GM12878 (cell line): ENCODE data around the gene SLTM. TPM values are rescaled to one million over a fixed set of nuclear protein-coding genes. Genes with fewer than 3 reads are reported as not detected.

ENCODE experiments used
- ATAC-seq: fragments of 200-7000 bp; cut with Tn5 transposase; 3 replicates; pipeline ENCODE4 v1.9.1; 2020; ENCODE audit warnings: mild to moderate bottlenecking, moderate library complexity
- BruUV-seq: library from RNA; stranded (reverse); fragments of 400-500 nt; replicated peaks from 2 replicates; lab custom pipeline; 2021; lab: Mats Ljungman, UMichigan
- CTCF ChIA-PET: fragments of 300-600 bp; sonication (Branson Sonifier 250); formaldehyde crosslinking; extraction: SDS; loops from one replicate; lab custom pipeline; 2021; ENCODE audit warnings: inconsistent platforms; lab: Yijun Ruan, JAX
- POLR2A ChIA-PET: fragments of 350-600 bp; formaldehyde crosslinking; extraction: SDS; loops from one replicate; lab custom pipeline; 2021; ENCODE audit warnings: inconsistent platforms; lab: Charles Lee
- RAD21 ChIA-PET: fragments of 300-600 bp; sonication (Branson Sonifier 250); formaldehyde crosslinking; loops from one replicate; lab custom pipeline; 2023; ENCODE audit warnings: antibody characterized with exemption; ENCODE audit not compliant: unreplicated experiment; lab: Charles Lee
- SMC1A ChIA-PET: fragments of 300-600 bp; sonication (Branson Sonifier 250); formaldehyde crosslinking; loops from one replicate; lab custom pipeline; 2023; ENCODE audit not compliant: unreplicated experiment, uncharacterized antibody; lab: Charles Lee
- DNase-seq: peaks from one replicate; pipeline ENCODE4 v3.0.0-alpha.2; 2011; ENCODE audit warnings: low read depth, low spot score
- FAIRE-seq: peaks from 3 replicates; lab custom pipeline; 2011; peaks lifted over from hg19 to GRCh38; lab: Jason Lieb, UNC
- H2AFZ ChIP-seq: 2 replicates; pipeline ENCODE4 v1.6.0; 2011; ENCODE audit warnings: low read depth, low read length, control low read depth; ENCODE audit not compliant: control insufficient read depth
- H3K27ac ChIP-seq: 2 replicates; pipeline ENCODE4 v1.5.1; 2011; ENCODE audit warnings: control low read depth; ENCODE audit not compliant: control insufficient read depth, insufficient read depth
- H3K27me3 ChIP-seq, 2 experiments: replicated peaks in 1 of 2; 2 replicates each; pipeline versions ENCODE4 v1.6.0 to v1.6.1; 2011; ENCODE audit warnings: low read length in 1 of 2; ENCODE audit not compliant: control insufficient read depth in 2 of 2, insufficient read depth in 2 of 2
- H3K36me3 ChIP-seq, 2 experiments: 2 replicates each; pipeline ENCODE4 v1.5.1; 2011; ENCODE audit warnings: low read length in 1 of 2; ENCODE audit not compliant: control insufficient read depth in 2 of 2, insufficient read depth in 2 of 2
- H3K4me1 ChIP-seq: 2 replicates; pipeline ENCODE4 v1.6.1; 2011; ENCODE audit warnings: mild to moderate bottlenecking, low read length, moderate library complexity, mixed read lengths; ENCODE audit not compliant: control insufficient read depth, insufficient read depth
- H3K4me2 ChIP-seq: 2 replicates; pipeline ENCODE4 v1.6.0; 2011; ENCODE audit warnings: control low read depth; ENCODE audit not compliant: control insufficient read depth, insufficient read depth
- H3K4me3 ChIP-seq: fragments of 200-600 bp; sonication (generic); 2 replicates; pipeline ENCODE4 v1.5.1; 2016
- H3K79me2 ChIP-seq: 2 replicates; pipeline ENCODE4 v1.6.0; 2011; ENCODE audit warnings: low read length; ENCODE audit not compliant: control insufficient read depth, insufficient read depth
- H3K9ac ChIP-seq: 2 replicates; pipeline ENCODE4 v1.8.0; 2011; ENCODE audit warnings: low read length, control low read depth, mixed read lengths; ENCODE audit not compliant: control insufficient read depth, insufficient read depth
- H3K9me3 ChIP-seq: replicated peaks from 3 replicates; pipeline ENCODE4 v1.5.1; 2011; ENCODE audit warnings: mild to moderate bottlenecking, low read length; ENCODE audit not compliant: control insufficient read depth, insufficient read depth
- H4K20me1 ChIP-seq: 2 replicates; pipeline ENCODE4 v1.6.0; 2011; ENCODE audit not compliant: control insufficient read depth, insufficient read depth
- BACH1 ChIP-seq: fragments of 450-650 bp; IDR thresholded peaks from 2 replicates; pipeline ENCODE4 v1.6.1; 2017; ENCODE audit warnings: mild to moderate bottlenecking, borderline replicate concordance
- EZH2 ChIP-seq: IDR thresholded peaks from 2 replicates; pipeline ENCODE4 v1.6.1; 2012; ENCODE audit warnings: low read depth, mild to moderate bottlenecking, control low read depth, inconsistent platforms, low read length, borderline replicate concordance; ENCODE audit not compliant: control insufficient read depth
- MAX ChIP-seq: IDR thresholded peaks from 2 replicates; pipeline ENCODE4 v1.6.1; 2012; ENCODE audit warnings: low read depth, low read length, improper control_type of control experiment
- MTA2 ChIP-seq: fragments of 450-650 bp; IDR thresholded peaks from 2 replicates; pipeline ENCODE4 v1.6.1; 2016; ENCODE audit warnings: low read depth, mild to moderate bottlenecking, moderate library complexity
- REST ChIP-seq: IDR thresholded peaks from 2 replicates; pipeline ENCODE4 v1.6.1; 2012; ENCODE audit warnings: mild to moderate bottlenecking, low read depth, low read length
- WGBS: methylation state at CpG from one replicate; pipeline ENCODE4 v1.1.6; 2016; ENCODE audit warnings: low lambda C conversion rate; ENCODE audit not compliant: insufficient replicate concordance, insufficient coverage; ENCODE audit errors: missing lambda C conversion rate; 5-methylcytosine and 5-hydroxymethylcytosine counted together
- in situ Hi-C: fragments of 300-500 bp; cut with MboI; formaldehyde crosslinking; loops from 9 replicates; pipeline ENCODE4 v1.14.3; 2018; ENCODE audit warnings: mixed read lengths
- intact Hi-C: fragments of 100-400 bp; cut with micrococcal nuclease; formaldehyde crosslinking; loops from one replicate; pipeline ENCODE4 v1.14.2; 2022; ENCODE audit not compliant: unreplicated experiment
- polyA plus RNA-seq, 11 experiments: library from polyadenylated mRNA; depleted of rRNA in 4 of 11; unstranded in 6 of 11; stranded (reverse) in 5 of 11; fragments of >200 nt; fragmentation: Nextera tagmentation in 4 of 11; fragmentation: Illumina TruSeq in 1 of 11; extraction: Ambion mirVana in 4 of 11; extraction: Trizol in 1 of 11; gene quantifications; 1 replicate in 1 of 11; 2 replicates in 10 of 11; pipeline versions ENCODE4 v1.2.1 to v1.2.3, GENCODE V29; 2011 to 2016; ENCODE audit warnings: inconsistent platforms in 2 of 11, missing spikeins in 2 of 11, low read depth in 1 of 11
- total RNA-seq, 4 experiments: library from RNA; depleted of rRNA in 3 of 4; stranded (reverse); fragments of >200 nt in 3 of 4; fragmentation: Illumina TruSeq in 1 of 4; extraction: Trizol in 1 of 4; gene quantifications; 2 replicates each; pipeline versions ENCODE4 v1.2.1 to v1.2.3, GENCODE V29; 2013 to 2021
- TF ChIP-seq, protein P1 (sequence below): IDR thresholded peaks from 2 replicates; pipeline ENCODE4 v1.6.1; 2012; ENCODE audit warnings: low read depth, low read length, improper control_type of control experiment

Gene SLTM
- total and polyA plus RNA-seq, 10 of the 15 experiments (the other 5 are each of a cell fraction or from before 2014, with no cell fraction given), result 50.5 to 152 (median 90.9) TPM

GRCh38 chr15:58867926-58868325 is 65.6 kb downstream of the SLTM start (continued):
- no peak for TF ChIP-seq REST
- TF ChIP-seq, protein P1, sequence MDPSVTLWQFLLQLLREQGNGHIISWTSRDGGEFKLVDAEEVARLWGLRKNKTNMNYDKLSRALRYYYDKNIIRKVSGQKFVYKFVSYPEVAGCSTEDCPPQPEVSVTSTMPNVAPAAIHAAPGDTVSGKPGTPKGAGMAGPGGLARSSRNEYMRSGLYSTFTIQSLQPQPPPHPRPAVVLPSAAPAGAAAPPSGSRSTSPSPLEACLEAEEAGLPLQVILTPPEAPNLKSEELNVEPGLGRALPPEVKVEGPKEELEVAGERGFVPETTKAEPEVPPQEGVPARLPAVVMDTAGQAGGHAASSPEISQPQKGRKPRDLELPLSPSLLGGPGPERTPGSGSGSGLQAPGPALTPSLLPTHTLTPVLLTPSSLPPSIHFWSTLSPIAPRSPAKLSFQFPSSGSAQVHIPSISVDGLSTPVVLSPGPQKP, result no peak

- ChIA-PET RAD21 (no interaction called here), POLR2A (no interaction called here), CTCF (no interaction called here), SMC1A (interaction anchor here (0.5 kb wide), 1 partner anchor 18 kb away, joined by 3 read pairs; no protein-coding TSS in a partner anchor)
- H3K4me1 ChIP-seq, result no peaks in the 10 kb centered on the region
- no peaks in the 10 kb centered on the region for H4K20me1 ChIP-seq
- intact Hi-C loops (no loop called here), in situ Hi-C loops (no loop called here)
- TF ChIP-seq MAX (no peak), EZH2 (no peak), BACH1 (no peak), MTA2 (no peak)
- no peaks in the 10 kb centered on the region for H3K9me3 ChIP-seq
- peak overlapping the region; percentile 55 for H2AFZ ChIP-seq
- WGBS, result 97% methylated on average over 15 of the region's 15 CpGs
- H3K4me2 ChIP-seq, result no peak overlapping the region
- DNase-seq (no peak), ATAC-seq (no peak), FAIRE-seq (no peak)
- H3K9ac ChIP-seq, result no peak overlapping the region
- no peaks in the 10 kb centered on the region for H3K27me3 ChIP-seq
- no peak overlapping the region for H3K27ac ChIP-seq
- H3K79me2 ChIP-seq, result no peaks in the 10 kb centered on the region
- H3K4me3 ChIP-seq, result no peak overlapping the region
- no peaks in the 10 kb centered on the region for H3K36me3 ChIP-seq
- BruUV-seq, result no TSS peak
These were observed 68.0 kb downstream of the SLTM start for GRCh38 chr15:58865425-58865880.
